Hematopoietic multipotent progenitor cell treated with erythropoietin and hydrocortisone succinate and interleukin-3 and kit ligand, for 8 days (in vitro differentiated cells): ENCODE results near the gene CNPY1.

Experiments used
- DNase-seq: peaks from one replicate; pipeline ENCODE4 v3.0.0-alpha.2; 2015

Gene CNPY1

GRCh38 chr7:155509359-155509724 lies 37.0 kb downstream of the CNPY1 start:
- DNase-seq, result no peak

GRCh38 chr7:155508376-155509358 lies 37.7 kb downstream of the CNPY1 start:
- DNase-seq, result no peak

- DNase-seq, result no peak
These were observed 38.8 kb downstream of the CNPY1 start for GRCh38 chr7:155507576-155507975.

GRCh38 chr7:155506854-155507337 lies 39.5 kb downstream of the CNPY1 start:
- no peak for DNase-seq

- DNase-seq, result no peak
These were observed 41.0 kb downstream of the CNPY1 start for GRCh38 chr7:155505422-155505793.

- no peak for DNase-seq
These were observed 49.0 kb downstream of the CNPY1 start for GRCh38 chr7:155497149-155497901.

- no peak for DNase-seq
These were observed 49.9 kb downstream of the CNPY1 start for GRCh38 chr7:155496267-155497005.

- no peak for DNase-seq
These were observed 50.7 kb downstream of the CNPY1 start for GRCh38 chr7:155495440-155496248.

GRCh38 chr7:155494551-155494950 lies 51.8 kb downstream of the CNPY1 start:
- DNase-seq, result no peak

- DNase-seq, result no peak
These were observed 52.4 kb downstream of the CNPY1 start for GRCh38 chr7:155493744-155494538.

GRCh38 chr7:155491812-155492211 lies 54.5 kb downstream of the CNPY1 start:
- no peak for DNase-seq

GRCh38 chr7:155490697-155491628 lies 55.4 kb downstream of the CNPY1 start:
- no peak for DNase-seq

GRCh38 chr7:155489862-155490696 lies 56.3 kb downstream of the CNPY1 start:
- DNase-seq, result no peak

GRCh38 chr7:155489158-155489840 lies 57.1 kb downstream of the CNPY1 start:
- DNase-seq, result no peak

GRCh38 chr7:155488483-155489127 lies 57.8 kb downstream of the CNPY1 start:
- no peak for DNase-seq

- no peak for DNase-seq
These were observed 58.6 kb downstream of the CNPY1 start for GRCh38 chr7:155487509-155488482.
